ENCODE data around the gene IZUMO1.
"Not testable (repeated sequence)": the region's sequence is repeated elsewhere in the genome, so short reads cannot be mapped to it uniquely, and the experiment has no call there.

GRCh38 chr19:48765816-48766215 lies 19.1 kb upstream of the IZUMO1 start:
- not testable (repeated sequence) for TF ChIP-seq CTCF, MYC (IDR thresholded peaks at IDR 0.05; ENCODE audit: low read depth, low read length)
